GM12878 (cell line): ENCODE results near the gene ZSCAN20. TPM values are rescaled to one million over a fixed set of nuclear protein-coding genes. Genes with fewer than 3 reads are reported as not detected.
A peak's percentile ranks its signal among the peaks of the same experiment; 100 is the strongest.

Source experiments
- HCFC1 ChIP-seq: fragments of 150-350 bp; IDR thresholded peaks from 2 replicates; pipeline ENCODE4 v1.6.1; 2014; ENCODE audit warnings: low read length
- HDAC2 ChIP-seq: fragments of 200-600 bp; sonication (generic); IDR thresholded peaks from 2 replicates; pipeline ENCODE4 v1.6.1; 2017
- KDM1A ChIP-seq: fragments of 200-600 bp; sonication (generic); IDR thresholded peaks from 2 replicates; pipeline ENCODE4 v1.6.1; 2016; ENCODE audit warnings: borderline replicate concordance
- NFYA ChIP-seq: IDR thresholded peaks from 2 replicates; pipeline ENCODE4 v1.6.1; 2011; ENCODE audit warnings: low read depth, mild to moderate bottlenecking, low read length, improper control_type of control experiment, borderline replicate concordance
- POLR2AphosphoS5 ChIP-seq: IDR thresholded peaks from 2 replicates; pipeline ENCODE4 v1.6.1; 2011; ENCODE audit warnings: mild to moderate bottlenecking, low read length, inconsistent platforms
- ZBTB40 ChIP-seq: fragments of 450-650 bp; IDR thresholded peaks from 2 replicates; pipeline ENCODE4 v1.6.1; 2016; ENCODE audit warnings: mild to moderate bottlenecking, moderate library complexity, borderline replicate concordance
- polyA plus RNA-seq, 11 experiments: library from polyadenylated mRNA; depleted of rRNA in 4 of 11; unstranded in 6 of 11; stranded (reverse) in 5 of 11; fragments of >200 nt; fragmentation: Nextera tagmentation in 4 of 11; fragmentation: Illumina TruSeq in 1 of 11; extraction: Ambion mirVana in 4 of 11; extraction: Trizol in 1 of 11; gene quantifications; 1 replicate in 1 of 11; 2 replicates in 10 of 11; pipeline versions ENCODE4 v1.2.1 to v1.2.3, GENCODE V29; 2011 to 2016; ENCODE audit warnings: inconsistent platforms in 2 of 11, missing spikeins in 2 of 11, low read depth in 1 of 11
- total RNA-seq, 4 experiments: library from RNA; depleted of rRNA in 3 of 4; stranded (reverse); fragments of >200 nt in 3 of 4; fragmentation: Illumina TruSeq in 1 of 4; extraction: Trizol in 1 of 4; gene quantifications; 2 replicates each; pipeline versions ENCODE4 v1.2.1 to v1.2.3, GENCODE V29; 2013 to 2021
- TF ChIP-seq, protein P1 (sequence below): fragments of 450-650 bp; IDR thresholded peaks from 2 replicates; pipeline ENCODE4 v1.6.1; 2017; ENCODE audit warnings: low read depth, mild to moderate bottlenecking, moderate library complexity

The ZSCAN20 gene
- total and polyA plus RNA-seq, 10 of the 15 experiments (the other 5 are each of a cell fraction or from before 2014, with no cell fraction given) = 0.35 to 5.1 (median 2.4) TPM

GRCh38 chr1:33472269-33472980, at the start of gene ZSCAN20 (continued):
- TF ChIP-seq ZBTB40 (peak; percentile 84), HDAC2 (no peak), POLR2AphosphoS5 (0 out of 2 replicates have a peak, but pooled peaks have one; percentile 27), NFYA (peak; percentile 37), KDM1A (no peak), HCFC1 (peak; percentile 86)
- TF ChIP-seq, protein P1, sequence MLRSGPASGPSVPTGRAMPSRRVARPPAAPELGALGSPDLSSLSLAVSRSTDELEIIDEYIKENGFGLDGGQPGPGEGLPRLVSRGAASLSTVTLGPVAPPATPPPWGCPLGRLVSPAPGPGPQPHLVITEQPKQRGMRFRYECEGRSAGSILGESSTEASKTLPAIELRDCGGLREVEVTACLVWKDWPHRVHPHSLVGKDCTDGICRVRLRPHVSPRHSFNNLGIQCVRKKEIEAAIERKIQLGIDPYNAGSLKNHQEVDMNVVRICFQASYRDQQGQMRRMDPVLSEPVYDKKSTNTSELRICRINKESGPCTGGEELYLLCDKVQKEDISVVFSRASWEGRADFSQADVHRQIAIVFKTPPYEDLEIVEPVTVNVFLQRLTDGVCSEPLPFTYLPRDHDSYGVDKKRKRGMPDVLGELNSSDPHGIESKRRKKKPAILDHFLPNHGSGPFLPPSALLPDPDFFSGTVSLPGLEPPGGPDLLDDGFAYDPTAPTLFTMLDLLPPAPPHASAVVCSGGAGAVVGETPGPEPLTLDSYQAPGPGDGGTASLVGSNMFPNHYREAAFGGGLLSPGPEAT = peak; percentile 64
